Measurements from ENCODE around the gene TMEM235. TPM values are rescaled to one million over a fixed set of nuclear protein-coding genes. Genes with fewer than 3 reads are reported as not detected.
A peak's percentile ranks its signal among the peaks of the same experiment; 100 is the strongest.

TMEM235 gene
- total and polyA plus RNA-seq, 9 of the 15 experiments (the other 6 are each of a cell fraction or from before 2014, with no cell fraction given): not detected

- TF ChIP-seq MYNN (IDR thresholded peaks at IDR 0.05): peak; percentile 85
- TF ChIP-seq MYNN (CRISPR knock-in tag; IDR thresholded peaks at IDR 0.05): no peak
- TF ChIP-seq NFRKB (IDR thresholded peaks at IDR 0.05; ENCODE audit: low read depth): 0 out of 2 replicates have a peak, but pooled peaks have one; percentile 45
- no peak for TF ChIP-seq NR2F6 (CRISPR knock-in tag; IDR thresholded peaks at IDR 0.05)
- TF ChIP-seq PYGO2 (tag; IDR thresholded peaks at IDR 0.05): no peak
- peak; percentile 59 to 86 for TF ChIP-seq FOXK2 (conservative IDR thresholded peaks at IDR 0.05 in 1 of 2, IDR thresholded peaks at IDR 0.05 in 1 of 2; ENCODE audit: low read depth in 2 of 2)
- TF ChIP-seq, protein P1, sequence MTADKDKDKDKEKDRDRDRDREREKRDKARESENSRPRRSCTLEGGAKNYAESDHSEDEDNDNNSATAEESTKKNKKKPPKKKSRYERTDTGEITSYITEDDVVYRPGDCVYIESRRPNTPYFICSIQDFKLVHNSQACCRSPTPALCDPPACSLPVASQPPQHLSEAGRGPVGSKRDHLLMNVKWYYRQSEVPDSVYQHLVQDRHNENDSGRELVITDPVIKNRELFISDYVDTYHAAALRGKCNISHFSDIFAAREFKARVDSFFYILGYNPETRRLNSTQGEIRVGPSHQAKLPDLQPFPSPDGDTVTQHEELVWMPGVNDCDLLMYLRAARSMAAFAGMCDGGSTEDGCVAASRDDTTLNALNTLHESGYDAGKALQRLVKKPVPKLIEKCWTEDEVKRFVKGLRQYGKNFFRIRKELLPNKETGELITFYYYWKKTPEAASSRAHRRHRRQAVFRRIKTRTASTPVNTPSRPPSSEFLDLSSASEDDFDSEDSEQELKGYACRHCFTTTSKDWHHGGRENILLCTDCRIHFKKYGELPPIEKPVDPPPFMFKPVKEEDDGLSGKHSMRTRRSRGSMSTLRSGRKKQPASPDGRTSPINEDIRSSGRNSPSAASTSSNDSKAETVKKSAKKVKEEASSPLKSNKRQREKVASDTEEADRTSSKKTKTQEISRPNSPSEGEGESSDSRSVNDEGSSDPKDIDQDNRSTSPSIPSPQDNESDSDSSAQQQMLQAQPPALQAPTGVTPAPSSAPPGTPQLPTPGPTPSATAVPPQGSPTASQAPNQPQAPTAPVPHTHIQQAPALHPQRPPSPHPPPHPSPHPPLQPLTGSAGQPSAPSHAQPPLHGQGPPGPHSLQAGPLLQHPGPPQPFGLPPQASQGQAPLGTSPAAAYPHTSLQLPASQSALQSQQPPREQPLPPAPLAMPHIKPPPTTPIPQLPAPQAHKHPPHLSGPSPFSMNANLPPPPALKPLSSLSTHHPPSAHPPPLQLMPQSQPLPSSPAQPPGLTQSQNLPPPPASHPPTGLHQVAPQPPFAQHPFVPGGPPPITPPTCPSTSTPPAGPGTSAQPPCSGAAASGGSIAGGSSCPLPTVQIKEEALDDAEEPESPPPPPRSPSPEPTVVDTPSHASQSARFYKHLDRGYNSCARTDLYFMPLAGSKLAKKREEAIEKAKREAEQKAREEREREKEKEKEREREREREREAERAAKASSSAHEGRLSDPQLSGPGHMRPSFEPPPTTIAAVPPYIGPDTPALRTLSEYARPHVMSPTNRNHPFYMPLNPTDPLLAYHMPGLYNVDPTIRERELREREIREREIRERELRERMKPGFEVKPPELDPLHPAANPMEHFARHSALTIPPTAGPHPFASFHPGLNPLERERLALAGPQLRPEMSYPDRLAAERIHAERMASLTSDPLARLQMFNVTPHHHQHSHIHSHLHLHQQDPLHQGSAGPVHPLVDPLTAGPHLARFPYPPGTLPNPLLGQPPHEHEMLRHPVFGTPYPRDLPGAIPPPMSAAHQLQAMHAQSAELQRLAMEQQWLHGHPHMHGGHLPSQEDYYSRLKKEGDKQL (CRISPR knock-in tag; IDR thresholded peaks at IDR 0.05; ENCODE audit: borderline replicate concordance): no peak
- peak; percentile 86 for TF ChIP-seq ARHGAP35 (IDR thresholded peaks at IDR 0.05; ENCODE audit: partially characterized antibody)
- TF ChIP-seq GTF3C2 (IDR thresholded peaks at IDR 0.05; ENCODE audit: borderline replicate concordance, extremely low read depth, insufficient read length): no peak
- peak; percentile 76 for TF ChIP-seq NCOA1 (IDR thresholded peaks at IDR 0.05; ENCODE audit: low read depth)
- TF ChIP-seq NBN (IDR thresholded peaks at IDR 0.05; ENCODE audit: low read depth): peak; percentile 99
- no peak for TF ChIP-seq ZC3H4 (CRISPR knock-in tag; IDR thresholded peaks at IDR 0.05; ENCODE audit: borderline replicate concordance)
- no peak for TF ChIP-seq SMARCB1 (IDR thresholded peaks at IDR 0.05; ENCODE audit: insufficient read length, low read depth)
- TF ChIP-seq CAMTA2 (CRISPR knock-in tag; conservative IDR thresholded peaks at IDR 0.05): no peak
- no peak for TF ChIP-seq NCOA2 (IDR thresholded peaks at IDR 0.05; ENCODE audit: partially characterized antibody in 2 of 2)
- TF ChIP-seq ELF4 (CRISPR knock-in tag; IDR thresholded peaks at IDR 0.05): peak; percentile 92; the same call in 1 of the 2 replicates
- no peak for TF ChIP-seq SIRT6 (IDR thresholded peaks at IDR 0.05; ENCODE audit: low read depth, low read length)
- TF ChIP-seq, protein P2, sequence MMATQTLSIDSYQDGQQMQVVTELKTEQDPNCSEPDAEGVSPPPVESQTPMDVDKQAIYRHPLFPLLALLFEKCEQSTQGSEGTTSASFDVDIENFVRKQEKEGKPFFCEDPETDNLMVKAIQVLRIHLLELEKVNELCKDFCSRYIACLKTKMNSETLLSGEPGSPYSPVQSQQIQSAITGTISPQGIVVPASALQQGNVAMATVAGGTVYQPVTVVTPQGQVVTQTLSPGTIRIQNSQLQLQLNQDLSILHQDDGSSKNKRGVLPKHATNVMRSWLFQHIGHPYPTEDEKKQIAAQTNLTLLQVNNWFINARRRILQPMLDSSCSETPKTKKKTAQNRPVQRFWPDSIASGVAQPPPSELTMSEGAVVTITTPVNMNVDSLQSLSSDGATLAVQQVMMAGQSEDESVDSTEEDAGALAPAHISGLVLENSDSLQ (IDR thresholded peaks at IDR 0.05): peak; percentile 88
- no peak for TF ChIP-seq CCAR2 (IDR thresholded peaks at IDR 0.05; ENCODE audit: low read depth, low read length)
- TF ChIP-seq MEF2D (tag; conservative IDR thresholded peaks at IDR 0.05; ENCODE audit: low read depth): peak; percentile 56; the same call in 1 of the 2 replicates
- no peak for TF ChIP-seq ZNF717 (CRISPR knock-in tag; IDR thresholded peaks at IDR 0.05)
Observed at GRCh38 chr17:78289802-78290363, 58.5 kb downstream of the TMEM235 start (continued).
